Astrocyte (in vitro differentiated cells and primary cell): ENCODE results near the gene ATP4B.

Source experiments
- CTCF ChIP-seq: IDR thresholded peaks from 2 replicates; pipeline ENCODE4 v1.5.1; 2011; ENCODE audit warnings: low read depth, mild to moderate bottlenecking, inconsistent platforms, low read length, moderate library complexity; ENCODE audit not compliant: insufficient read depth
- EZH2 ChIP-seq: IDR thresholded peaks from 2 replicates; pipeline ENCODE4 v1.6.1; 2012; ENCODE audit warnings: mild to moderate bottlenecking, low read length, inconsistent platforms; ENCODE audit not compliant: insufficient read depth

DNA sequence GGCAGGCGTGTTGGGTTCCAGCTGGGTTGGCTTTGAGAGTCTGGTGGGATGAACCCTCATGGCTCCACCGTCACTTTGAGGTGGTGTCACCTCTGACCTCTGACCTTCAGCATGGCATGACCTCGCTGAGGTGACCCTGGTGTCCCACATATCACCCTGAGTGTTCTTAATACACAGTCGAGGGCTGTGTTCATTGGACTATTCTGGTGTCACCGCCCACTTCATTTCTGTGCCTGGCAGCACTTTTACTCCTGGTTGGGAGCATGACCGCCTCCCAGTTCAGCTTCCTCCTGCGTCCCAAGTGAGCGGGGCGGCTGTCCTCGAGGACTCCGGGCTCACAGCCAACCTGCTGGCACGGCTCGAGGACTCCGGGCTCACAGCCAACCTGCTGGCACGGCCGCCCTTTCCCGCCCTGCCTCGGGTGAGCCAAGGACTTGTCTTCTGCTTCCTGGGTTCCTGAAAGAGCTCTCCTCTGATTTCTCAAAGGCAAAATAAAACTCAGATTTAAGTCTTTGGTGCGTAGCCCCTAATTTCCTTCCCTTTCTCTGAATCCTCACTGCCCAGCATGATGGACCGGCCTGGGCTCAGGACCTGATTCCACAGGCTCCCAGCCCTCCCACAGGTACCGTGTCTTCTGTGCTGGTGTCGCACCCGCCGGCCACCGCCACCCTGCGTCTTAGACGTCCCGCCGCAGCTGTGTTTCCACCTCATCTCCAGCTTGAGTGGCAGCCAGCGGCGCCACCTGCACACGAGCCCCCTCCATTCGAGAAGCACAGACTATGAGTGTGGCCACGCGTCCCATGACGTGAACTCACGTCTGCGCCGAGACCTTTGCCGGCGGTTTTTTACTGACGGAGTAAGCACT, 10.4 kb downstream of the ATP4B start:
- TF ChIP-seq CTCF (no peak), EZH2 (no peak)
